ENCODE results near the gene C16orf54. TPM values are rescaled to one million over a fixed set of nuclear protein-coding genes. Genes with fewer than 3 reads are reported as not detected.

Gene C16orf54
- total RNA-seq, 1 donor from 2014 or later, result not detected

Other genes starting within 250 kb of the C16orf54 start
- 17.5 and 29.7 TPM in 2 replicates for gene NPIPB12, start 239.6 kb downstream of the C16orf54 start, total RNA-seq
- gene SPN, start 82.7 kb downstream of the C16orf54 start, total RNA-seq, result not detected in 2 replicates
- gene QPRT, start 66.8 kb downstream of the C16orf54 start, total RNA-seq, result under 0.01 and 0.79 TPM in 2 replicates
- gene ZG16, start 32.3 kb upstream of the C16orf54 start, total RNA-seq, result not detected in 2 replicates
- gene KIF22, start 44.8 kb upstream of the C16orf54 start, total RNA-seq, result 11.3 and 12.0 TPM in 2 replicates
- 125 and 168 TPM in 2 replicates for gene MAZ, start 60.5 kb upstream of the C16orf54 start, total RNA-seq
- gene PRRT2, start 66.2 kb upstream of the C16orf54 start, total RNA-seq, result not detected in 2 replicates
- 15.2 and 24.7 TPM in 2 replicates for gene PAGR1, start 70.2 kb upstream of the C16orf54 start, total RNA-seq
- 87.1 and 118 TPM in 2 replicates for gene MVP, start 74.5 kb upstream of the C16orf54 start, total RNA-seq
- 46.1 and 53.2 TPM in 2 replicates for gene CDIPT, start 117.2 kb upstream of the C16orf54 start, total RNA-seq
- 1.8 and 2.9 TPM in 2 replicates for gene SEZ6L2, start 153.6 kb upstream of the C16orf54 start, total RNA-seq
- 1.2 and 2.4 TPM in 2 replicates for gene ASPHD1, start 154.5 kb upstream of the C16orf54 start, total RNA-seq
- 8.2 and 12.2 TPM in 2 replicates for gene KCTD13, start 180.2 kb upstream of the C16orf54 start, total RNA-seq
- gene TMEM219, start 216.1 kb upstream of the C16orf54 start, total RNA-seq, result 49.8 and 66.1 TPM in 2 replicates
- gene TAOK2, start 227.9 kb upstream of the C16orf54 start, total RNA-seq, result 24.7 and 28.7 TPM in 2 replicates
- gene HIRIP3, start 249.6 kb upstream of the C16orf54 start, total RNA-seq, result 6.0 and 6.8 TPM in 2 replicates